ENCODE data around the gene GTF3C1.

GTF3C1 gene

GRCh38 chr16:27417047-27417671, 132.6 kb downstream of the GTF3C1 start:
- no peak for DNase-seq

DNA sequence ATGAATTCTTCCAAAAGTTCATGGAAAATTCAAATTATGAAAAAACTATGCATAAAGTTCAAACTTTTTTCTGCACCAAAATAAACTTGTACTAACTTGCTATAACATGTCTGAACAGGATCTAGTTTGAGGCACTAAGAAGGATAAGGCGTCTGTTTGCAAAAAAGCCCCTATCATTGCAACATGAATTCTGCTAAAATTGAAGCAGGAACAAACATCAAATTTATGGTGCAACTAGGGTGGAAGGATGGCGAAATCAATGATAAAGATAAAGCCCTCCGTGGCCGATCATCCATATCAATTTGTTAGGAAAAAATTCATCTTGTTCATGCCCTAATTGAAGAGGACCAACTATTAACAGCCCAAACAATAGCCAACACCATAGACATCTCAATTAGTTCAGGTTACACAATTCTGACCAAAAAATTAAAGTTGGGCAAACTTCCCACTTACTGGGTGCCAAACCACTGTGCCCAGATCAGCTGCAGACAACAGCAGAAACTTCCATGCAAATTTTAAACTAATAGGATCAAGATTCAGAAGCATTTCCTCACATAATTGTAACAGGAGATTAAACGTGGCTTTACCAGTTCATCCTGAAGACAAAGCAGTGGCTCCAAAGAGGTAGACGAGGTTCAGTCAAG, 134.8 kb downstream of the GTF3C1 start:
- DNase-seq, result no peak

GRCh38 chr16:27413956-27414355, 135.8 kb downstream of the GTF3C1 start:
- DNase-seq, result no peak

GRCh38 chr16:27410761-27411160, 139.0 kb downstream of the GTF3C1 start:
- no peak for DNase-seq
